Fibroblast of skin of left quadriceps (primary cell): Measurements from ENCODE around the gene PROM1.

Source experiments
- DNase-seq, 2 experiments: peaks; one replicate each; pipeline ENCODE4 v3.0.0-alpha.2; 2013; ENCODE audit warnings: low read depth in 2 of 2

Gene PROM1

DNA sequence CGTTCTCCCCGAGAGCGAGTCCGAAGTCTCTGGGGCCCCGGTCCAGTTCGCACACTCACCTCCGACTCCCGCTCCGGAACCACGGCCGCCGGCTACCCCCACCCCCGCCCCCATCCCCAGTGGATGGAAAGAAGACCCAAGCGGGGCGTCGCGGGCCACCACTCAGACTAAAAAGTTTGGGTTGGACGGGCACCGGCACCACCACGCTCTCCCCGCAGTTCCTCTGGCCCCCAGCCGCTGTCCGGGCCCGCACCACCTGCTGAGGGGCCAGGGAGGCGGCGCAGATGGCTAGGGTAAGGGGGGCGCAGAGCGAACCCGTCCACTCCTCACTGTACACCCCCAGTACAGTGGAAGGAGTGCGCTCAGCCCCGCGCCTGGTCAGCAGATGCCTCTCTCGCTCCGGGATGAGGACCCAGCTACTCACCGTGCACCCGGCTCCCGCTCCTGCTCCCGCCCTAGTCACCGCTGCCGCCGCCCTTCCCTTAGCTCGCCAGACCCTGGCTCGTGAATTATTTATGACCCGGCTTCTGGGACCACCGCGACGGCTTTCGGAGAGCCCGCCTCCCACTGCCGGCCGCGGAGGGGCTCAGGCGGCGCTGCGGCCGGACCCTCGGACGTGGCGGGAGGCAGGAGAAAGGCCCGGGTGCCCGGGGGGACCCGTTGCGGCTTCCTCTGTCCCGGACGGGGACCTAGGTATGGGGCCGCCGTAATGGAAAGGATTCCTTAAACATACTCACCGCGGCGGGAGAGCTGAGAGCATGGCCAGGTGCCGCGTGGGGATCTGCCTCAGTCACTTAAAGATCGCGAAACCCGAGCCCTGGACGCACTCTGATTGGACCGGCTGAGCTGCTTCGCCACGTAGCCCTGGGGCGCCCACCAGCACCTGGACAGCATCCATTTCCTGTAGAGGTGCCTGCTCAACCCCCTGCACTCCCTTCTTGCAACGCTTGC, at the start of gene PROM1:
Gene PROM1, minus strand, starts transcription at position 783 of the 951 bp plus-strand sequence. CDS start 8,117 bp downstream, outside the sequence.
- DNase-seq: no peak

GRCh38 chr4:16133406-16133805, 49.6 kb upstream of the PROM1 start:
- DNase-seq: no peak

DNA sequence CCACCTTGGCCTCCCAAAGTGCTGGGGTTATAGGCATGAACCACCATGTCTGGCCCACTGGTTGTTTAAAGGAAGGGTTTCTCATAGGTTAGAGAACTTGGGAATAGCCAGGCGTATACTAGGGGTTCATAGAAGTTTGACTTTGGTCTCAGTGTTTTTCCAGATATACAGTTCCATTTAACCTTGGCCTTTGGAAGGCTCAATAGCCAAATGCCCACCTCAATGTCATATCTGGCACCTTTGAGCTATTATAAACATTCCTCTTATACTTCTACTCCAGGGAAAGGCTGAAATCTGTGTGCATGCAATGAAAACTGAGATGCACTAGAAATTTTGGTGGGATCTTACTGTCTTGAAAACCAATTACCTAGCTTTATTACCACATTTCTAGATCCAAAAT, 47.5 kb upstream of the PROM1 start:
- DNase-seq: no peak

DNA sequence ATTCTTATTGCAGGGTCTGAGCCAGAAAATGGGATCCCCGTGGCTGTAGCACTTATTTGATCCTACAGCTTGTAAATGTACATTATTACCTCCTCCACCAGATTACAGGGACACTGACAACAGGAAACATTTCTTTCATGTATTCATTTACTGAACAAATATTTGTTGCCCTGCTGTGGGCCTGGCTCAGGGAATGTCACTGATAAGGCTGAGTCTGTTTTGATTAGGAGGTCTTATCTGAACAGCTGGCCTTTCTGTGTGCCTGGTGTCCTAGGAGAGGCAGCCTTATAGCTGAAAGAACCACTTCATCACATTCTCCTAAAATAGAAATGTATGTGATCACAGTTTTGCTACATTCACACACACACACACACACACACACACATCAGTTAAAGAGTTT, 45.5 kb upstream of the PROM1 start:
- DNase-seq: no peak

DNA sequence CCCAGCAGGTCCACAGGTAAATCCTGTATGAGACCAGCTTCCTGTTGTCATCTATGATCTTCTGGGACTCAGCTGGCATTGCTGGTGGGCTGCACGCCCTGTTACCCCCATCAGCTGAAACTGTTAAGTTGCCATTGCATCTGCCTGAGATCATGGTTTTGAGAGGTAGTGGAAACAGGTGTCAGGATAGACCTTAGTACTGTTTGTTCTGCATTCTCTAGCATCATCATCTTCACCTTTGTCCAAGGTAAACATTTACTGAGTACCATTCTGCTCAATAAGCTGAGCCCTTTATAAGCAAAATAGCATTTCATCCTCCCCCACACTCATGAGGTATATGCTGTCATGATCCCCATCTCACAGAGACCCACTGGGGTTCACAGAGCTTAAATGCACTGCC, 42.9 kb upstream of the PROM1 start:
- DNase-seq: no peak

DNA sequence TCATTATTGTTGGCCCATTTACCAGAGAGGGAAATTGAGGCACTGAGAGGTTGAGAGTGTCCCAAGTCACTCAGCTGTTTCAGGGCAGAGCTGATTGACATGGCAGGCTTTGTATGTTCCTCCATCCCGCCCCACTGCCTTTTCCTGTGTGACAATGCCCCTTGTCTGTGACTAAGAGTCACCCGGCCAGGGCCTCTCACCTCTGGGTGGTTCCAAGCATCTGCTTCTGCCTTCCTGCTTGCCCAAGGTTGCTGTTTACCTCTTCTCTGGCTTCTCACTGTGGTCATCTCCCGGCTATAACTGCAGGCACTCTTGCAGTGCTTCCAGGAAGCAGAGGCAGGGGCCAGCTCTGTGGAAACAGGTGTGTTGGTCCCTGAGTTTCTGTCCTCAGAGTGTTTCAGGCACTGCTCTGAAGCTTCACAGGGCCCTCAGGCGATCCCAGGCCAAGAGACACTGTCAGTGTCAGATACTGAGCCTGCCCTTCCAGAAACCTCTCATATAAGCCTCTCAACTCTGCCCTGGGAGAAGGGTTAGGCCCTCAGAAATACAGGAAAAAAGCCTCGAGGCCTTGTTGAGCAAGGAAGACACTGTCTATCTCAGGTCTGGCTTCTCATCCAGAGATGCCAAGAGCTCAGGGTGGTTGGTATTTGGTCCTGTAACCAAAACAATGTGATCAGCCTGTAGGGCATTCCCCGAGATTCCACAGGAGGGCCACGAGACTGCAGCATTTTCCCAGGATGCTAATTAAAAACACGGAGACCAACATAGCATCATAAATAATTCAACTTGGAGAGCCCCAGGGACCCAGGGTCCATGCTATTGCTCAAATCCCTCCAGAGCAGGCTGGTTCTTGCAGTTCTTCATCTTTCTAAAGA, 42.0 kb upstream of the PROM1 start:
- DNase-seq: peak in 1 of 2 experiments; percentile 2

DNA sequence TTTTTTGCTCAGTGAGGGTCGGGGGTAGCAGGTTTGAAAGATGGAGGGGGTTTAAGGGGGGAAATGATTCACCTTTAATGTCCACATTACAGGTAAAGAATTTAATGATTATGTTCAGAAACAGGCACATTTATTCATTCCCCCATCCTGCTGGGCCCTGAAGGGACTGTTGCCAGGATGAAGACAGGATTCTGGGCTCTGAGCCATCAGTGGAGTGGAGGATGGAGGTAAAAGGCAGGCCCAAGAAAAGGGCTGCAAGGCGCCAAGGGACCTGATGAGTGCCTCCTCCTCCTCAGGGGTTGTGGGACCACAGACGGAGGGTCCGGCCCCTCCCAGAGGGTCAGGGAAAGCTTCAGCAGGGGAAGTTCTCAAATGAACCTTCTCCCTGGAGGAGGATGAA, 40.4 kb upstream of the PROM1 start:
- no peak for DNase-seq

GRCh38 chr4:16123356-16124084, 39.7 kb upstream of the PROM1 start:
- DNase-seq: no peak

- DNase-seq: no peak
Observed at GRCh38 chr4:16122784-16123183, 39.0 kb upstream of the PROM1 start.

GRCh38 chr4:16122308-16122711, 38.5 kb upstream of the PROM1 start:
- no peak for DNase-seq

DNA sequence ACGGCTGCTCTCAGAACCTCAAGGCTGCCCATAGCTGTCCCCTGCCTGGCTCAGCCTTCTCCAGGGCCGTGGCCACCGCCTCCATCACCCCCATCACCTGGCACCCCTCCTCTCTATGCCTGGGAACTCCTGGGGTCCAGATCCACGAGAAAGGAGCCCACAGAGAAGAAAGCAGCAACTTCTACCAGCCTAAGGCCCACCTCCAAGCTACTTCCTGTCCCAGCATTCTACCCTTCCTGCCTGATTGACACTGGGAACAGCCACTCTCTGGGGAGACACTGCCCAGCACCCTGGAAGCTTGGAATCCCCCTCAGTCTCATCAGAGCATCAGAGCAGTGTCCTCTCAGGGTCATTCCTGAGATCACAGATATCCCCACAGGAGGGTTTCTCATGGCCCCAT, 36.9 kb upstream of the PROM1 start:
- DNase-seq: no peak

DNA sequence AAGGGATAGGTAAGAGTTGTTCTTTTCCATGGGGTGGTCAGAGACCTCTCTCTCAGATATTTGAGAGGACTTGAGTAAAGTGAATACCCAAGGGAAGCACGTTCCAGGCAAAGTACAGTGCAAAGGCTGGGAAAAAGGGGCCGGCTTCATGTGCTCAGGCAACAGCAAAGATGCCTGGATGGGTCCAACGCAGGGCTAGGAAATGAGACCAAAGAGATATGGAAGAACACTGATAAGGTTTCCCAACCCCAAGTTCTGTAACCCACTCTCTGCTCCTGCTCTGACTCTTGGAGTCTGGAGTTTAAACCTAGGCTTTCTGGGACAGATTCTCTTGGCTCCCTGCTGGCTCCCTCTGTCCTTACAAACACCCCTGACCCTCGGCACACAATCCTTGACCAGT, 36.2 kb upstream of the PROM1 start:
- DNase-seq: no peak

DNA sequence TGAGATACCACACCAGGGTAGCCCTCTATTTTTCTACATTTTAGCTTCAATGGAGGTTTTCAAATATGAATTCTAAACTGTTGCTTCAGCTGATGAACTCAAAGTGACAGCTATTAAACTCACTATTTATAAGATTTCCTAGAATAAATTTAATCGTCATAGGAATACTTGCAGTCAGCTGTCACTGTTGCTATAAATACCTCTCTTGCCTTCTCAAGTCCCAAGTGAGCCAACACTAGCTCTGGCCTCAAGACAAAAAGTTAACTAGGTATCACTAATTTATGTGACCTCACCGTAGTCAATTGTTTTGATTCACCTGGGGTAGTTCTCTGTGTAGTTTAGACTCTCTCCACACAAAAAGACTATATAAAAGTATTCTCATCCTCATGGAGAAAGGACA, 34.3 kb upstream of the PROM1 start:
- DNase-seq: no peak

DNA sequence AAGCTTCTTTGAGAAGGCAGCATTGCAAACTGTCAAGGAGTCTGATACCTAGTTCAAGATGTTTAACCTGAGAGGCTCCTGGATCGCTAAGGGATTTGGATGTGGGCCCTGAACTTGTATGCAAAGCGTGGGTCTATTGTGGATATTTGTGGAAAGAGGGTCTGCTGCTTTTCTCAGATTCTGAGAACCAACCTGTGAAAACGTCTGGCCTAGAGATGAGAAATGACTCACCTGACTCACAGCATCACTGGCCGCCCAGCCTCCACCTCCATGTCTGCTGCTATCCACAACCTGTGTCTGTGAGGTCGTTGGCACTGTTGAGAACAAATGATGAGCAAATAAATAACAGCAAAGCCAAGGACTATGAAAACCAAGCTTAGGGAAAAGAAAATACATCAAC, 33.3 kb upstream of the PROM1 start:
- no peak for DNase-seq

DNA sequence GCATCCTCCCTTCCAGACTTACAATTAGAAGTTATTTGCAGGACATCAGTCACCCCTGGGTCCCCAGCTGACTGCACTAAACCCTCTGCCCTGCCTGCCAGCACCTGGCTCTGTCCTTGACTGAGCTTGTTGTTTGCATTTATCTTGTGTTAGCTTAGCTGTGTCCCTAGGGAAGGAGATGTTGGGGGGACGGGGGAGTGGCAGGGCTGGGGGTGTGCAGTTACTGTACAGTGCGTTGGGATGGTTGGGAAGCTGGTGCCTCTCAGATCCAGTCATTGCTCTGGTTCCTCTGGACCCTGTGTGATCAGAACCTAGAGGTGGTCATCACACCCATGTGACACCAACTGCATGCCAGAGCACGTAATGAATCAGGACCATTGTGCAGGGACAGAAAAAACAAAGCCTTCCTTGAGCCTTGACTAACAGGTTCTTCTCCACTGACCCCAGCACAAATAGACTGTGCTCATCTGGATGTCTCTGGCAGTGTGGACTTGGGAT, 32.7 kb upstream of the PROM1 start:
- no peak for DNase-seq

DNA sequence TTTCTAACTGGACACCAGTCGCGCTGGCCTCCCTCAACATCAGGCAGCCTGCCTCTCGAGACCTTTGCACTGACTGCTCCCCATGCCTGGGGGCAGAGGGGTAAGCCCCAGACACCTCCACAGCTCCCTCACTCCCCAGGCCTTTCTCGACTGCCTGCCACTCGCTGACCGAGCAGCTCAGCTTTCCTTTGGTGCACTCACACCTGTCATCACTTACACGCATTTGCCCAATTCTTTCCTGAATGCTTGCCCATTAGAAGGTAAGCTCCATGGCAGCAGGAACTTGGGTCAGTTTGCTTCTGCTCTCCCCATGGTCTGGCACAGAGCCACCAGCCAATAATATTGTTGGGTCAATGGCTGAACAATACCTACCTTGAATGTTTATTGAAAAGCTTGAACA, 32.2 kb upstream of the PROM1 start:
- DNase-seq: no peak

GRCh38 chr4:16114546-16114945, 30.7 kb upstream of the PROM1 start:
- no peak for DNase-seq

GRCh38 chr4:16113741-16114140, 29.9 kb upstream of the PROM1 start:
- no peak for DNase-seq

- no peak for DNase-seq
Observed at GRCh38 chr4:16111533-16111932, 27.7 kb upstream of the PROM1 start.

GRCh38 chr4:16110661-16111290, 27.0 kb upstream of the PROM1 start:
- no peak for DNase-seq

DNA sequence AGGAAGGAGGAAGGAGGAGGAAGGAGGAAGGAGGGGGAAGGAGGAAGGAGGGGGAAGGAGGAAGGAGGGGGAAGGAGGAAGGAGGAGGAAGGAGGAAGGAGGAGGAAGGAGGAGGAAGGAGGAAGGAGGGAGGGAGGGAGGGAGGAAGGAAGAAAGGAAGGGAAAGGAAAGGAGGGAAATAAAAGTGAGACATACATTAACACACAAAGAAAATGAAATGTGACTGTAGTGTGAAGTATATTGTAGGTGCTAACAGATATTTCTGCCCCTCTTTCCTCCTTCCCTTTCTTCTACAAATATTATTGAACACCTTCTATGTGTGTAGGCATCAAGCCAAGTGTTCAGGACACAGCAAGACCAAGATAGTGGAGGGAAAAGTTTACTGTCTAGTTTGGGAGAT, 26.4 kb upstream of the PROM1 start:
- no peak for DNase-seq
